SJSA1 (cell line): ENCODE results near the gene THEM4. TPM values are rescaled to one million over a fixed set of nuclear protein-coding genes. Genes with fewer than 3 reads are reported as not detected.

Source experiments
- DNase-seq, 2 experiments: peaks; one replicate each; pipeline ENCODE4 v3.0.0-alpha.2; 2015 to 2020; ENCODE audit warnings: low spot score in 2 of 2, low read depth in 1 of 2
- H3K27ac ChIP-seq: fragments of 250-450 bp; sonication (Bioruptor Pico); 2 replicates; pipeline ENCODE4 v1.5.1; 2020; ENCODE audit warnings: mild to moderate bottlenecking, moderate library complexity
- H3K27me3 ChIP-seq: fragments of 250-450 bp; sonication (Bioruptor Pico); replicated peaks from 2 replicates; pipeline ENCODE4 v1.5.1; 2020; ENCODE audit warnings: mild to moderate bottlenecking, moderate library complexity
- H3K36me3 ChIP-seq: fragments of 250-450 bp; sonication (Bioruptor Pico); 2 replicates; pipeline ENCODE4 v1.5.1; 2020; ENCODE audit warnings: mild to moderate bottlenecking
- H3K4me1 ChIP-seq: fragments of 250-450 bp; sonication (Bioruptor Pico); replicated peaks from 2 replicates; pipeline ENCODE4 v1.6.1; 2021; ENCODE audit warnings: mild to moderate bottlenecking
- H3K4me3 ChIP-seq: fragments of 250-450 bp; sonication (Bioruptor Pico); 2 replicates; pipeline ENCODE4 v1.5.1; 2020; ENCODE audit warnings: mild to moderate bottlenecking
- H3K9me3 ChIP-seq: fragments of 250-450 bp; sonication (Bioruptor Pico); replicated peaks from 2 replicates; pipeline ENCODE4 v1.5.1; 2020; ENCODE audit warnings: mild to moderate bottlenecking
- total RNA-seq: library from RNA; depleted of rRNA; stranded (reverse); fragments of >200 nt; shearing (Covaris generic); gene quantifications from 2 replicates; pipeline ENCODE4 v1.2.3, GENCODE V29; 2014

Gene THEM4
- total RNA-seq, 1 experiment from 2014 or later, result 9.5 TPM

GRCh38 chr1:151943591-151943990 is 34.3 kb upstream of the THEM4 start:
- Histone ChIP-seq H3K36me3 (no peaks in the 10 kb centered on the region), H3K9me3 (no peaks in the 10 kb centered on the region), H3K27ac (no peak overlapping the region), H3K4me1 (peaks cover 32% of the 10 kb centered on the region), H3K4me3 (no peak overlapping the region), H3K27me3 (no peaks in the 10 kb centered on the region)
- DNase-seq, result no peak

- DNase-seq, result no peak
- no peak overlapping the region for H3K4me3 ChIP-seq
- H3K27me3 ChIP-seq, result no peaks in the 10 kb centered on the region
- no peaks in the 10 kb centered on the region for H3K9me3 ChIP-seq
- H3K36me3 ChIP-seq, result no peaks in the 10 kb centered on the region
- H3K27ac ChIP-seq, result no peak overlapping the region
- peaks cover 32% of the 10 kb centered on the region for H3K4me1 ChIP-seq
These were observed 33.6 kb upstream of the THEM4 start for GRCh38 chr1:151942882-151943281.

GRCh38 chr1:151940541-151940940 is 31.2 kb upstream of the THEM4 start:
- Histone ChIP-seq H3K9me3 (no peaks in the 10 kb centered on the region), H3K27ac (no peak overlapping the region), H3K27me3 (no peaks in the 10 kb centered on the region), H3K36me3 (no peaks in the 10 kb centered on the region), H3K4me1 (peaks cover 22% of the 10 kb centered on the region), H3K4me3 (no peak overlapping the region)
- DNase-seq, result no peak

- Histone ChIP-seq H3K4me3 (no peak overlapping the region), H3K4me1 (peaks cover 20% of the 10 kb centered on the region), H3K27ac (no peak overlapping the region), H3K36me3 (no peaks in the 10 kb centered on the region), H3K27me3 (no peaks in the 10 kb centered on the region), H3K9me3 (no peaks in the 10 kb centered on the region)
- DNase-seq, result no peak
These were observed 30.5 kb upstream of the THEM4 start for GRCh38 chr1:151939779-151940178.

- no peaks in the 10 kb centered on the region for H3K27me3 ChIP-seq
- no peak for DNase-seq
These were observed 29.8 kb upstream of the THEM4 start for GRCh38 chr1:151939141-151939540.

GRCh38 chr1:151936653-151937052 is 27.3 kb upstream of the THEM4 start:
- H3K36me3 ChIP-seq, result no peaks in the 10 kb centered on the region
- H3K27me3 ChIP-seq, result no peaks in the 10 kb centered on the region
- peaks cover 14% of the 10 kb centered on the region; the same call in 1 of the 2 replicates for H3K4me1 ChIP-seq
- no peak overlapping the region for H3K4me3 ChIP-seq
- H3K9me3 ChIP-seq, result no peaks in the 10 kb centered on the region
- H3K27ac ChIP-seq, result no peak overlapping the region
- no peak for DNase-seq

More at GRCh38 chr1:151939141-151939540, 29.8 kb upstream of the THEM4 start:
- no peaks in the 10 kb centered on the region for H3K36me3 ChIP-seq
- H3K4me3 ChIP-seq, result no peak overlapping the region
- no peak overlapping the region for H3K27ac ChIP-seq
- no peaks in the 10 kb centered on the region for H3K9me3 ChIP-seq
- peaks cover 15% of the 10 kb centered on the region; the same call in 1 of the 2 replicates for H3K4me1 ChIP-seq

GRCh38 chr1:151935894-151936602 is 26.7 kb upstream of the THEM4 start:
- Histone ChIP-seq H3K36me3 (no peaks in the 10 kb centered on the region), H3K4me1 (peaks cover 8% of the 10 kb centered on the region; the same call in 1 of the 2 replicates), H3K27ac (no peak overlapping the region), H3K9me3 (no peaks in the 10 kb centered on the region), H3K27me3 (no peaks in the 10 kb centered on the region), H3K4me3 (no peak overlapping the region)
- DNase-seq, result no peak

- DNase-seq, result no peak
- H3K9me3 ChIP-seq, result 0 out of 2 replicates have a peak, but pooled peaks cover 2% of the 10 kb centered on the region
- H3K4me3 ChIP-seq, result no peak overlapping the region
- H3K27me3 ChIP-seq, result no peaks in the 10 kb centered on the region
- H3K4me1 ChIP-seq, result 0 out of 2 replicates have a peak, but pooled peaks cover 6% of the 10 kb centered on the region
- no peaks in the 10 kb centered on the region for H3K36me3 ChIP-seq
- H3K27ac ChIP-seq, result no peak overlapping the region
These were observed 25.8 kb upstream of the THEM4 start for GRCh38 chr1:151935154-151935553.

- peak in 1 of 2 experiments; percentile 57 for DNase-seq
- Histone ChIP-seq H3K4me1 (0 out of 2 replicates have a peak, but pooled peaks cover 6% of the 10 kb centered on the region), H3K4me3 (no peak overlapping the region), H3K9me3 (0 out of 2 replicates have a peak, but pooled peaks cover 2% of the 10 kb centered on the region), H3K27ac (no peak overlapping the region), H3K36me3 (no peaks in the 10 kb centered on the region), H3K27me3 (no peaks in the 10 kb centered on the region)
These were observed 24.8 kb upstream of the THEM4 start for GRCh38 chr1:151934048-151934493.

- no peak for DNase-seq
- H3K4me3 ChIP-seq, result no peak overlapping the region
- H3K27ac ChIP-seq, result no peak overlapping the region
- no peaks in the 10 kb centered on the region for H3K27me3 ChIP-seq
- H3K4me1 ChIP-seq, result no peaks in the 10 kb centered on the region
- H3K36me3 ChIP-seq, result no peaks in the 10 kb centered on the region
- no peaks in the 10 kb centered on the region for H3K9me3 ChIP-seq
These were observed 15.6 kb upstream of the THEM4 start for GRCh38 chr1:151924691-151925587.

- Histone ChIP-seq H3K9me3 (no peaks in the 10 kb centered on the region), H3K27ac (no peak overlapping the region), H3K4me1 (no peaks in the 10 kb centered on the region), H3K36me3 (no peaks in the 10 kb centered on the region), H3K27me3 (no peaks in the 10 kb centered on the region), H3K4me3 (no peak overlapping the region)
- DNase-seq, result no peak
These were observed 14.1 kb upstream of the THEM4 start for GRCh38 chr1:151923422-151923821.

GRCh38 chr1:151920149-151920548 is 10.8 kb upstream of the THEM4 start:
- no peaks in the 10 kb centered on the region for H3K27me3 ChIP-seq
- H3K4me1 ChIP-seq, result no peaks in the 10 kb centered on the region
- no peak overlapping the region for H3K27ac ChIP-seq
- H3K9me3 ChIP-seq, result no peaks in the 10 kb centered on the region
- H3K36me3 ChIP-seq, result no peaks in the 10 kb centered on the region
- DNase-seq, result no peak
- no peak overlapping the region for H3K4me3 ChIP-seq

GRCh38 chr1:151918819-151919610 is 9.7 kb upstream of the THEM4 start:
- H3K36me3 ChIP-seq, result no peaks in the 10 kb centered on the region
- no peak for DNase-seq
- no peak overlapping the region for H3K4me3 ChIP-seq
- H3K9me3 ChIP-seq, result no peaks in the 10 kb centered on the region
- H3K27ac ChIP-seq, result no peak overlapping the region
- H3K27me3 ChIP-seq, result no peaks in the 10 kb centered on the region
- H3K4me1 ChIP-seq, result no peaks in the 10 kb centered on the region
